ENCODE measurements around the gene DLG2. TPM values are rescaled to one million over a fixed set of nuclear protein-coding genes. Genes with fewer than 3 reads are reported as not detected.

The DLG2 gene
- total RNA-seq, 3 donors from 2014 or later: 4.3 to 12.3 (median 6.9) TPM

DNA sequence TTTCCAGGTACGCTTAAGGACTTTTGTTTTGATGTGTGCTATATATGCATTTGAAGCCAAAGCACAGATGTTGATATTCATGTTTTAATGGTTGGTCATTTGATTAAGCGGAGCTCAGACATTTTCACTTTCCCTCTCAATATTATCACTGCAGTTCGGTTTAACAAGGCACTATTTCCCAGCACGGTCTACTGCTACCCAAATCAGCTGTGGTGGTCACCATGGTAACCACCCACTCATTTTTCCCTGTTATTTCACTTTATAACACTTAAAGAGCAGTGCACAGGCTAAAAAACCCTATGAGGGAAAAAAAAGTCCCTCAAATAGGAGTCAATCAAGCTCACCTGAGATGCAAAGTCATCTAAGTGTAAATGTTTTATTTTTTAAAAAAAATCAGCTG, 1901.4 kb downstream of the DLG2 start:
- intact Hi-C loops (cut with DNase I; ENCODE audit: low total_unique reads): no loop called here
- no peak for DNase-seq (ENCODE audit: low spot score in 2 of 2)
- Histone ChIP-seq H3K4me1 (no peaks in the 10 kb centered on the region), H3K4me3 (peak overlapping the region in 2 of 3 donors; percentile 48 to 66), H3K27ac (peak overlapping the region; percentile 62 to 67), H3K9me3 (no peaks in the 10 kb centered on the region), H3K36me3 (no peaks in the 10 kb centered on the region), H3K27me3 (no peaks in the 10 kb centered on the region)
- TF ChIP-seq POLR2A (IDR thresholded peaks at IDR 0.05) (no peak), POLR2AphosphoS5 (IDR thresholded peaks at IDR 0.05) (no peak)
- TF ChIP-seq, protein P1, sequence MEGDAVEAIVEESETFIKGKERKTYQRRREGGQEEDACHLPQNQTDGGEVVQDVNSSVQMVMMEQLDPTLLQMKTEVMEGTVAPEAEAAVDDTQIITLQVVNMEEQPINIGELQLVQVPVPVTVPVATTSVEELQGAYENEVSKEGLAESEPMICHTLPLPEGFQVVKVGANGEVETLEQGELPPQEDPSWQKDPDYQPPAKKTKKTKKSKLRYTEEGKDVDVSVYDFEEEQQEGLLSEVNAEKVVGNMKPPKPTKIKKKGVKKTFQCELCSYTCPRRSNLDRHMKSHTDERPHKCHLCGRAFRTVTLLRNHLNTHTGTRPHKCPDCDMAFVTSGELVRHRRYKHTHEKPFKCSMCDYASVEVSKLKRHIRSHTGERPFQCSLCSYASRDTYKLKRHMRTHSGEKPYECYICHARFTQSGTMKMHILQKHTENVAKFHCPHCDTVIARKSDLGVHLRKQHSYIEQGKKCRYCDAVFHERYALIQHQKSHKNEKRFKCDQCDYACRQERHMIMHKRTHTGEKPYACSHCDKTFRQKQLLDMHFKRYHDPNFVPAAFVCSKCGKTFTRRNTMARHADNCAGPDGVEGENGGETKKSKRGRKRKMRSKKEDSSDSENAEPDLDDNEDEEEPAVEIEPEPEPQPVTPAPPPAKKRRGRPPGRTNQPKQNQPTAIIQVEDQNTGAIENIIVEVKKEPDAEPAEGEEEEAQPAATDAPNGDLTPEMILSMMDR (IDR thresholded peaks at IDR 0.05): no peak

DNA sequence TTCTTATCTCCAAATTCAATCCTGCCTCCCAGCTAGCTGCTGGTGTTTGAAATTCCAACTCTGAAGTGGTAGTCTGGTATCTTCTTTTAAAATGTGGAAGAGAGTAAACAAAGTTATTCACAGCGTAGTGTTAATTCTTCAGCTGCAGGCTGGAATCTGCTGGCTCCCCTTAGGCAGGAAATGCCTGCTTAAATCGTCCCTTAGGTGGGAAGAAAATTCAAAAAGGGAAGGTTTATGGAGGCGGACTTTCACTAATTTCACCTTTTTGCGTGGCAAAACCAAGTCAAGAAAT, 1901.9 kb downstream of the DLG2 start:
- H3K4me1 ChIP-seq: no peaks in the 10 kb centered on the region
- no peaks in the 10 kb centered on the region for H3K9me3 ChIP-seq
- no peaks in the 10 kb centered on the region for H3K27me3 ChIP-seq
- peak overlapping the region; percentile 62 to 67 for H3K27ac ChIP-seq
- intact Hi-C loops (cut with DNase I; ENCODE audit: low total_unique reads): no loop called here
- TF ChIP-seq, protein P1 (IDR thresholded peaks at IDR 0.05): no peak
- no peak for TF ChIP-seq POLR2AphosphoS5 (IDR thresholded peaks at IDR 0.05)
- TF ChIP-seq POLR2A (IDR thresholded peaks at IDR 0.05): no peak
- no peaks in the 10 kb centered on the region for H3K36me3 ChIP-seq
- H3K4me3 ChIP-seq: peak overlapping the region; percentile 26 to 66 (median 48)
- DNase-seq (ENCODE audit: low spot score in 2 of 2): no peak

DNA sequence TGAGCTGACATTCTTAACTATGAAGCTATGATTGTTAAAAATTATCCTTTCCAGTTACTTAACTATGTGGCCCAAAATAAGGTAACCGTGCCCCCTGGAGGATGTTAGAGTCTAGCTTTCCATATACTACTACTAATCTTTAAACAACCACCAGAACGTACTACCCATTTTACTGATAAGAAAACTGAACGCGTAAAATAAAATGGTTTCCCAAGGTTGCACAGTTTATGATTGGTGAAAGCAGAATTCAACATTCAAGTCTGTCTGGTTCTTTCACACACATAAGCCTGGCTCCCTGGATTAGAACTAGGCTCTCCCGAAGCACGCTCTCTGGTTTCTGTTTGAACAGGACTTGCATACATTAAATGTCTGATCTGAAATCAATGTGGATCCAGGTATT, 1903.1 kb downstream of the DLG2 start:
- Histone ChIP-seq H3K9me3 (no peaks in the 10 kb centered on the region), H3K27ac (peak overlapping the region; percentile 62 to 67), H3K4me3 (peak overlapping the region; percentile 26 to 66 (median 48)), H3K4me1 (no peaks in the 10 kb centered on the region), H3K36me3 (no peaks in the 10 kb centered on the region), H3K27me3 (no peaks in the 10 kb centered on the region)
- DNase-seq (ENCODE audit: low spot score in 2 of 2): no peak
- intact Hi-C loops (cut with DNase I; ENCODE audit: low total_unique reads): no loop called here
- TF ChIP-seq, protein P1 (IDR thresholded peaks at IDR 0.05): peak in 2 of 3 donors; percentile 9 to 20
- no peak for TF ChIP-seq POLR2A (IDR thresholded peaks at IDR 0.05)

DNA sequence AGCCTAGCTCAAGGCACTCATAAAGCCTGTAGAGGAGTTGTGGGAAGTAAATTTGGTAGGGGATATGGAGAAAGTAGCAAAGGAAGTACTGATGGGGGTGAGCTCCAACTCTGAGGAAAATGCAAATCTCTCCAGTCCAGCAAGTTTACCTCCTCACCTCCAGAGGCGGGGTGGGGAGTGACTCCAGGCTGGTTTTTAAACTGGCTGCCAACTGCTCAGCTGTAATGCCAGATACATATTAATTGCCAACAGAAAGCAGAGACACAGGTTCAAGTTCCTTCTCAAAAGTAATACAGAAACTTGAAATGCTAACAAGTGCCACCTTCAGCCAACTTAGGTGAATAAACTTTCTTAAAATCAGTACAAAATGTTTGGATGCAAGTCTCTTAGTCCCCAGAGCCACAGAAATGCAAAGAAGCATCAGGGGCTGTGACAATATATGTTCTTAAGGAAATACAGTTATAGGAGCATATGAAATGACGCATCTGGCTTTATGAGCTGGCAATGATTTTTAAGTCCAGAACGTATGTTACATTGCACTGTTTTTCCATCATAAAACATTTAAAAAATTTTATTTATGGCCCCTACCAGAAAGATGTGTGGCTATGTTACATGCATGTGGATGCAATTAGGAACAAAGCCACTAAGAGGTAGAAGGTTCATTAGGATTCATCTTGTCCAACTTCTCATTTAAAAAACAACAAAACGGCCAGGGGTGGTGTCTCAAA, 1904.6 kb downstream of the DLG2 start:
- H3K4me1 ChIP-seq: no peaks in the 10 kb centered on the region
- DNase-seq (ENCODE audit: low spot score in 2 of 2): no peak
- no peaks in the 10 kb centered on the region for H3K27me3 ChIP-seq
- intact Hi-C loops (cut with DNase I; ENCODE audit: low total_unique reads): no loop called here
- no peak overlapping the region for H3K27ac ChIP-seq
- no peaks in the 10 kb centered on the region for H3K9me3 ChIP-seq
- H3K36me3 ChIP-seq: no peaks in the 10 kb centered on the region
- no peak for TF ChIP-seq POLR2AphosphoS5 (IDR thresholded peaks at IDR 0.05)
- no peak for TF ChIP-seq POLR2A (IDR thresholded peaks at IDR 0.05)
- TF ChIP-seq, protein P1 (IDR thresholded peaks at IDR 0.05): no peak
- H3K4me3 ChIP-seq: no peak overlapping the region

DNA sequence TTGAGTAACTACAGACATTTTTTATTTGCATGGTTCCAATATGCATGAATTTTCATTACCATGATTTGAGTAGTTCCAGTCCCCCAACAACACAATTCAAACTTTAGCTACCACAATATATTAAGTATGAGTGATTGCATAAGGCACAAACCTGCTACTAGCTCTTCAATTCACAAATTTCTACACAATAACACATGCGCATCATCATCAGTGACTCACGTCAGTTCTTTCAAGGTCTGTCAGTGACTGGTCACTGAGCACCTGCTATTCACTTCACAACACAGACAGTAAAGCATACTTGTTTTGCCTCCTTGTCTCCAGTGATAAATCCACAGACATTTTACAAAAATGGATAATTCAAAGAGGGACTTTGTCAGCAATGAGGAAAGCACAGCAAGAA, 1905.9 kb downstream of the DLG2 start:
- no peak overlapping the region for H3K27ac ChIP-seq

More for the DNA sequence above, 1905.9 kb downstream of the DLG2 start:
- no peaks in the 10 kb centered on the region for H3K27me3 ChIP-seq
- no peaks in the 10 kb centered on the region for H3K9me3 ChIP-seq
- H3K4me3 ChIP-seq: no peak overlapping the region
- intact Hi-C loops (cut with DNase I; ENCODE audit: low total_unique reads): no loop called here
- no peak for TF ChIP-seq POLR2A (IDR thresholded peaks at IDR 0.05)
- TF ChIP-seq POLR2AphosphoS5 (IDR thresholded peaks at IDR 0.05): no peak
- TF ChIP-seq, protein P1 (IDR thresholded peaks at IDR 0.05): no peak
- H3K4me1 ChIP-seq: no peaks in the 10 kb centered on the region
- H3K36me3 ChIP-seq: no peaks in the 10 kb centered on the region
- no peak for DNase-seq (ENCODE audit: low spot score in 2 of 2)
